GM19372 (cell line): Measurements from ENCODE around the gene CDK10.
"Not testable (repeated sequence)": the region's sequence is repeated elsewhere in the genome, so short reads cannot be mapped to it uniquely, and the experiment has no call there.

Experiments used
- ATAC-seq: cut with Tn5 transposase; IDR thresholded peaks from one replicate; pipeline ENCODE4 v1.9.1; 2021; ENCODE audit warnings: mild to moderate bottlenecking, low read depth, moderate library complexity; ENCODE audit not compliant: unreplicated experiment

The CDK10 gene

DNA sequence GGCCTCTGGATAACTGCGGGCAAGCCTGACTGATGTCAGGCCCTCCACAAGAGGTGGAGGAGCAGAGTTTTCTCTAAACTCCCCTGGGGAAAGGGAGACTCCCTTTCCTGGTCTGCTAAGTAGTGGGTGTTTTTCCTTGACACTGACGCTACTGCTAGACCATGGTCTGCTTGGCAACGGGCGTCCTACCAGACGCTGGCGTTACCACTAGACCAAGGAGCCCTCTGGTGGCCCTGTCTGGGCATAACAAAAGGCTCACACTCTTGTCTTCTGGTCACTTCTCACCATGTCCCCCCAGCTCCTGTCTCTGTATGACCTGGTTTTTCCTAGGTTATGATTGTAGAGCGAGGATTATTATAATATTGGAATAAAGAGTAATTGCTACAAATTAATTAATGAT lies 19.5 kb upstream of the CDK10 start:
- ATAC-seq, result not testable (repeated sequence)

DNA sequence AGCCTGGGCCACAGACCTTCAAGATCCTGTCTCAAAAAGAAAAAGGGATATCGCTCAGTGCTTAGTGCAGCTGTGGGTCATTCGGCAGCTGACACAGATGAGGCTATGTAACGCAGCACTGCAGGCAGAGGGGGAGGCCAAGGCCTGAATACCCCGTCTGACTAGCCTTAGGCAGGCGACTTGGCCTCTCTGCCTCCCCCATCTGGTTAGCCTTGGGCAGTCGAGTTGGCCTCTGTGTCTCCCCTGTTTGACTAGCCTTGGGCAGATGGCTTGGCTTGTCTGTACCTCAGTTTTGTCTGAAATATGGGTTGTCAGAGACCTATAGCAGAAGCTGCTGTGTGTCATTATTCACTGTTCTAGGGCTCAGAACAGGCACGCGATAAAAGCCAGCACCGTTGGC lies 18.9 kb upstream of the CDK10 start:
- ATAC-seq, result no peak

DNA sequence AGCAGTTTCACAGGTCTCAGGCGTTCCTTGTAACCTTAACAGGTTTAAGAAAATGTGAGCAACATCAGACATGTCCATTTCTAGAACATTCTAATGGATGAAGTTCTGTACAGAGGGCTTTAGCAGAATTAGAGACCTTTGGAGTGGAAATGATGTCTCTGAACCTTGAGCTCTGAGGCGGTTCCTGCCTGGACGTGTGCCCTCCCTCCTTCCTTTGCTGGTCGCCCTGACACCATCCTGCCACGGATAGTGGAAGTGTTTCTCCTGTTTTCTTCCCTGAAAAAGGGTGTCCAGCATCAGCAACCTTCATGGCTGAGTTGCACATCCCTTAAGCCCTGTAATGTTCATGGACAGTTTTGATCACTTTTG lies 17.7 kb upstream of the CDK10 start:
- ATAC-seq, result no peak

DNA sequence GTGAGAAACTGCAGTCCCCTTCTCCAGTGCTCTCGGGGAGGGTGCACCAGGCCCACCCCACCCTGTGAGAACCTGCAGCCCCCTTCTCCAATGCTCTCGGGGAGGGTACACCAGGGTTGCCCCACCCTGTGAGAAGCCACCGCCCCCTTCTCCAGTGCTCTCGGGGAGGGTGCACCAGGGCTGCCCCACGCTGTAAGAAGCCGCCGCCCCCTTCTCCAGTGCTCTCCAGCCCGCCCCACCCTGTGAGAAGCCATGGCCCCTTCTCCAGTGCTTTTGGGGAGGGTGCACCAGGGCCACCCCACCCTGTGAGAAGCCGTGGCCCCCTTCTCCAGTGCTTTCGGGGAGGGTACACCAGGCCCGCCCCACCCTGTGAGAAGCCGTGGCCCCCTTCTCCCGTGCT lies 16.7 kb upstream of the CDK10 start:
- no peak for ATAC-seq

DNA sequence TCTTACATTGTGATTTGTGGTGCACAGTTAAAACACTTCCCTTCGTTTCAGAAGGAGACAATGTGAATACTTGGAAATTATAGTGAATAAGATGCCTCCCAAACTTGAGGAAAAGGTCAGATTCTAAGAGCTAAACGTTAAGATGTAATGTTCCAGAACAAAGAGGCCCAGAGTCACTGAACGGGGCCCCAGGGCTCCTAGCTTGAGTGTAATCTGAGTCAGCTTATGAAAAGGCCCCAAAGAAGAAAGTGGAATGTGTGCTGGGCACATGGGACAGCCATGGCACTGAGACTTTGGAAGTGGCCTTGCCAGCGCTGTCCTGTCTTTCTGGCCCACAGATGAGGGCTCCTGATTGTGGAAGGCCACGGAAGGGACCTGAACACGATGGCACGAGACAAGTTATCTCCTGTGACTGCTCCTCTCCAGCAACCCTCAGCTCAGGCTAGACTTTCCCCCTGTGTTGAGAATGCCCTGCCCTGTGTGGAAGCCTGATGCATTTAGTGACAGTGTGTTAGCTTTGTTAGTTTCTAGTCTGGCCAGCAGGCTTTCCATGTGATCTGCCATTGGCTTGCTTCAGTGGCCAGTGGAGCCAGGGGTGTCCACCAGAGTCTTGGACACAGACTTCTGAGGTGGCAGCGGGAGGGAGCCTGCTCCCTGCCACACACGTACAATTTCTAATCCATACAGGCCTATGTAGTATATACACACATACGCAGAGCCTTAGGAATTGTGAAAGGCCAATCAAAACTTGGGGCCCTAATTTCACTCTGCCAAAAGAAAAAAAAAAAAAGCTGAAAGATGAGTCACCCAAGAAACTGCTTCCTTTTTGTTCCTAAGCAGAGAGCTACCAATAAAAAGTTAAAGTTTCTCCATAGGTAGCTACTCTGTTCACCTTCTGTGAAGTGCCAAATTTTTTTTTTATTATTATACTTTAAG lies 15.7 kb upstream of the CDK10 start:
- no peak for ATAC-seq

DNA sequence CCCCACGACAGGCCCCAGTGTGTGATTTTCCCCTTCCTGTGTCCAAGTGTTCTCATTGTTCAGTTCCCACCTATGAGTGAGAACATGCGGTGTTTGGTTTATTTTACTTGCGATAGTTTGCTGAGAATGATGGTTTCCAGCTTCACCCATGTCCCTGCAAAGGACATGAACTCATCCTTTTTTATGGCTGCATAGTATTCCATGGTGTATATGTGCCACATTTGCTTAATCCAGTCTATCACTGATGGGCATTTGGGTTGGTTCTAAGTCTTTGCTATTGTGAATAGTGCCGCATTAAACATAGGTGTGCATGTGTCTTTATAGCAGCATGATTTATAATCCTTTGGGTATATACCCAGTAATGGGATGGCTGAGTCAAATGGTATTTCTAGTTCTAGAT lies 14.9 kb upstream of the CDK10 start:
- ATAC-seq, result not testable (repeated sequence)

DNA sequence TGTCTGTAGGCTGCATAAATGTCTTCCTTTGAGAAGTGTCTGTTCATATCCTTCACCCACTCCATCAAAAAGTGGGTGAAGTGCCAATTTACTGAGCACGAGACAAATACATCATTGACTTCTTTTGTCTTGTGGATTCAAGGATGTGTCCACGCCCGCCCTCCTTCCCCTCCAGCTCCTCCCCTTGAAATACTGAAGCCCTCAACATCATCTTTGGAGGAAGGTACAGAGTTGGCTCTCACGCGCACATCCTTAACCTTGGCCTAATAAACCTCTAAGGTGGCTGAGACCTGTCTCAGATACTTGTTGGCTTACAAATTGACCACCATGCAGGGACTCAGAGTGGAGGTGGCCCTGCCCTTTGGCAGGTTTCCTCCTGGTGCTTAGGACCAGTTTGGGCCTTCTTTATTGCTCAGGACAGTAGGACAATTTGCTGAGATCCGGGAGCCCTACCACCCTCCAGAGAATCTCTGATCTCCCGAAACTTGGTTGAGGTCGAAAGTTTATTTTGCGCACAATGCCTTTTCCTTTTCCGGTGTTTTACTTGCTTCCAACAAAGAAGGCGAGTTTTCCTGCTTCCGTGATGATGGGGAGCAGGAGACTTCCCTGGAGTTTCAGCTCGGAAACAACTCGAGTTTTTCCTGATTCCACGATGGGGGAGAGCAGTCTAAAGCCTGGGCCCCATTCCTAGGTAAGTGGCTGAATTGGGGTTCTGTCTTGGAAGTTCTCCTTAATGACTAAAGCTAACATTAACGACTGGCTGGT lies 14.1 kb upstream of the CDK10 start:
- no peak for ATAC-seq

DNA sequence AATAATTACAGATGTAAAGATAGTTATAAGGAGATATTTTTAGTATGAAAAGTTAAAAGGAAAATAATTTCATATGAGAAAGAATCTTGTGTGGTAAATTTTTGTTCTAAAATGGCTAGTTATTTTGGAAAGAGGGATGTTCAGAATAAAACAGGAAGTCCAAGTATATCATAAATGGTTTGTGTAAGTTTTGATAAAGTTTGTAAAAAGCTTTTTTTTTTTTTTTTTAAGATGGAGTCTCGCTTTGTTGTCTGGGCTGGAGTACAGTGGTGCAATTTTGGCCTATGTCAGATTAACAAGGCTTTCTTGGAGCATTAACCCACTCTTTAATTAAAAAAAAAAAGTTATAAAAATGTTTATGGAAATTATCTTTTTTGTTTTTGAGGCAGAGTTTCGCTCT lies 8.2 kb upstream of the CDK10 start:
- ATAC-seq, result no peak

DNA sequence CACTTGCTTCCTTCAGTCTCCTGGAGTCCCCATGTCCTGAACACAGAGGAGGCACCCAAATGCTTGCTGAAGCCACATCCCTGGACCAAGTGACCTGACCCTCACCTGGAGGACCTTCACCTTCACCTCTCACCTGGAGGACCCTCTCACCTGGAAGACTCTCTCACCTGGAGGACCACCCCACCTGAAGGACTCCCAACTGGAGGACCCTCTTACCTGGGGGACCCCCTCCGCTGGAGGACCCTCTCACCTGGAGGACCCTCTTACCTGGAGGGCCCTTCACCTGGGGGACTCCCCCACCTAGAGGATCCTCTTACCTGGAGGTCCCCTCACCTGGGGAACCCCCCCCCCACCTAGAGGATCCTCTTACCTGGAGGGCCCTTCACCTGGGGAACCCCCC lies 573 bp upstream of the CDK10 start:
- ATAC-seq, result no peak

DNA sequence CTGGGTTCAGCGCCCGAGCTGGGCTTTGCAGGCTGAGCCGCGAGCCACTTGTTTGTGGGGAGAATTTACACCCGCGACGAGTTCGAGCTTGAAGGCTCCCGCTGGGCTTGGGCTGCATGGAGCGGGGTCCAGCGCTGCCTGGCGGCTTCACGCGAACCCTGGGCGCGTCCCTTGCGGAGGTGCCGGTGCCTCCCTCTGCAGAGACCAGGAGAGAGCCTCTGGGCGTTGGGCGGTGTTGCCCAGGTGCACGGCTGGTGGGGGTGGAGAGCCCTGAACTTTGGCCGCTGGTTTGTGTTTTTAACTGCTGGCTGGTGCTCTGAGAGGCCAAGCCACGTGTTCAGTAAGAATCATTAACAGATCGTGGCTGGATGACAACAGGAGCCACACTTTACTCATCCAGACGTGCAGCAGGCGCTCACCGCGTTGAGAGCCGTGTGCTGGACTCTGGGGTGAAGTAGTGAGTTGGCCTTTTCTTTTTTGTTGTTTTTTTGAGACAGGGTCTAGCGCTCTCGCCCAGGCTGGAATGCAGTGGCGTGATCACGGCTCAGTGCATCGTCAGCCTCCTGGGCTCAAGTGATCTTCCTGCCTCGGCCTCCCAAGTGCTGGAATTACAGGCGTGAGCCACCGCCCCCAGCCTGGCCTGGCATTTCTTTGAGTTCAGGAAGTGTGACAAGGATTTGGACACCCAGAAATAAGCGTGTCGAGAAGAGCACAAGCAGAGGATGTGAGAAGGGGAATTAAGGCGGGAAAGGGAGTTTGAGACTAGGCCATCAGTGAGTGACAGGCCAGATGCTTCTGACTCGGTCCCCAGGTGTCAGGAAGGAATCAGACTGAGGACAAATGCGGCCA lies 827 bp downstream of the CDK10 start:
- ATAC-seq, result peak; percentile 35

DNA sequence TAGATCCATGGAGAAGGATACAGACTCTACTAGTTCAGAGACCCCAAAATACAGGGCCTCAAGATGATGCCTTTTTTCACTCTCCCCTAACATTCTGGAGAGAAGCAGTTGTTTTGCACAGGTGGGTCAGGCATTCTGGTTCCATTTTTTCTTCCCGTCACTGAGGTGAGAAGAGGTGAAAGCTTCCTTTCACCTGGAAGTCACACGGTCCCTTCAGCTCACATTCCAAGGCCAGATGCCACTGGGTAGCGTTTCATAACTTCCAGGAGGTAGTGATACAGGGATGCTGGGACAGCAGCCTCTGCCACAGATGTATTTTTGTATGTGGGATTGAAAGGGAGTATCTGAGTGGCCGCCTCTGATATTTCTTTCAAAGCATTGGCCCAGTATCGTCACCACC lies 1.9 kb downstream of the CDK10 start:
- ATAC-seq, result no peak

DNA sequence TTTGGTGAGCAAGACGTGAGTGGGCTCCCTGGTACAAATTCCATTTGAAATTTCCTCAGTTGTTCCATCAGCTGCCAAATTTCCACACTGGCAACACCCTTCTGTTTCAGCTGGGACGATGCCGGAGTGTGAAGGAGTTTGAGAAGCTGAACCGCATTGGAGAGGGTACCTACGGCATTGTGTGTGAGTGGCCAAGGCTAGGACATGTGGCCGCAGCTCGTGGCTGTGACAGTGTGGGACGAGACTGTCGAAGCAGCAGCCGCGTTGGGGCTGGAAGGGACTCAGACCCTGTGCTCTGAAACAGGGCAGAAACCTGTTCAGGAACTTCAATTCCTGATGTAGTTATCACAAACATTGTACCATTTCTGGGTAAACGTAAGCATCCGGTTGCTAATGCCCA lies 2.7 kb downstream of the CDK10 start:
- no peak for ATAC-seq

DNA sequence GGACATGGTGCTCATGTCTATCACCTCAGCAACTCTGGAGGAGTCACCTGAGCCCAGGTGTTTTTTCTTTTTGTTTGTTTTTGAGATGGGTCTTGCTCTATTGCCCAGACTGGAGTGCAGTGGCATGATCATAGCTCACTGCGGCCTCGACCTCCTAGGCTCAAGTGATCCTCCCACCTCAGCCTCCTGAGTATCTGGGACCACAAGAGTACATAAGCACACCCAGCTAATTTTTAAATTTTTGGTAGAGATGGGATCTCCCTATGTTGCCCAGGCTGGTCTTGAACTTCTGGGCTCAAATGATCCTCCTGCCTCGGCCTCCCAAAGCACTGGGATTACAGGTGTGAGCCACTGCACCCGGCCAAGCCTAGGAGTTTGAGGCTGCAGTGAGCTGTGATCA lies 3.1 kb downstream of the CDK10 start:
- ATAC-seq, result not testable (repeated sequence)

DNA sequence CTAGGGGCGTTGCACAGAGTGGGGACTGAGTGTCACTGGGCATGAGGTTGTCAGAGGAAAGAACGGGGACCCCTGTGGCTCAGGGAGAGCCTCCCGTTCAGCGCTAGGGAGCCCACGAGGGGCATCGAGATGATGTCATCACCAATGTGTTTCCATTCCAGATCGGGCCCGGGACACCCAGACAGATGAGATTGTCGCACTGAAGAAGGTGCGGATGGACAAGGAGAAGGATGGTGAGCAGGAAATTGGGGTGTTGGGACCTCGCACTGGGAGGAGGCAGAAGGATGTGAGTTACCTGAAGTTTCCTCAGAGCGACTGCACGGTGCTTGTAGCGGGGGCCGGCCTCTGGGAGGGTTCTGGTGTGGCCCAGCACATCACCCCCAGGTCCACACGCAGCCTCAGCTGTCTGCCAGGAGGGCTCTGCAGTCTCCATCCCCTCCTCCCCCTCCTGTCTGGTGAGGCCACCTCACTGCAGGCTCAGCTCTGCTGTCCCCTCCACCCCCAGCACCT lies 4.0 kb downstream of the CDK10 start:
- no peak for ATAC-seq

DNA sequence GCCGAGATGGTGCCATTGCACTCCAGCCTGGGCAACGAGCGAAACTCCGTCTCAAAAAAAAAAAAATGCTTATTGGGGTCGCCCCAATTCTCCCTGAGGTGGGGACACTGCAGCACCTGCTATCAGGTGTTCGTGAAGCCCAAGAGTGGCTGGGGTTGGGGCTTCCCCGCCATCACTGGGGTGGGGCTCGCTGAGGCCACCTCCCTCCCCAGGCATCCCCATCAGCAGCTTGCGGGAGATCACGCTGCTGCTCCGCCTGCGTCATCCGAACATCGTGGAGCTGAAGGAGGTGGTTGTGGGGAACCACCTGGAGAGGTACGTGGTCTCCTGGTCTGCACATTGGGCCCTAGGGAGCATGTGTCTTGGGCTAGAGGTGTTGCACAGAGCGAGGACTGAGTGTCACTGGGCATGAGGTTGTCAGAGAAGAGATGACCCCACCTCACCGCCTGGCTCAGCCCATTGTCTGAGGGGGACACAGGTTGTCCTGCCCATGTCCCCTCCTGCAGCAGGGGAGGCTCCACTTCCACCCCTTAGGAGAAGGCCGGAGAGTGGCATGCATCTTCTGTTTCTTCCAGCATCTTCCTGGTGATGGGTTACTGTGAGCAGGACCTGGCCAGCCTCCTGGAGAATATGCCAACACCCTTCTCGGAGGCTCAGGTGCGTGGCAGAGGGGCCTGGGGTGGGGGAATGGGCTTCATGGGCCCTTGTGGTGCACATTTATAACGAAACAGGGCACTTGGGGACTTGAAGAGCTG lies 4.9 kb downstream of the CDK10 start:
- ATAC-seq, result no peak

DNA sequence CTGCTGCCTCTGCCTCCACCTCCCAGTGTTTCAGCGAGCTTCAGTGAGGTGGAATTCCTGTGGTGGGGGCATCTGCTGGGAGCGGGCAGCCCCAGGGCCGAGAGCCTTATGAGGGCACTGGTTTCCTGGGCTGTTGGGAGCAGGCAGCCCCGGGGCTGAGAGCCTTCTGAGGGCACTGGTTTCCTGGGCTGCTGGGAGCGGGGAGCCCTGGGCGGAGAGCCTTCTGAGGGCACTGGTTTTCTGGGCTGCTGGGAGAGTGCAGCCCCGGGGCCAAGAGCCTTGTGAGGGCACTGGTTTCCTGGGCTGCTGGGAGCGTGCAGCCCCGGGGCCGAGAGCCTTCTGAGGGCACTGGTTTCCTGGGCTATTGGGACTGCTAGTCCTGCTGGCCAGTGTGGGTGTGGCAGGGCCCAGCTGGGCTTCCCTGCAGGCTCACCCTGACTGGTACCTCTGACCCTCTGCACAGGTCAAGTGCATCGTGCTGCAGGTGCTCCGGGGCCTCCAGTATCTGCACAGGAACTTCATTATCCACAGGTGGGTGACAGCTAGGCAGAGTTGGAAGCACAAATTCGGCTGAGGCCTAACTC lies 5.6 kb downstream of the CDK10 start:
- ATAC-seq, result no peak

DNA sequence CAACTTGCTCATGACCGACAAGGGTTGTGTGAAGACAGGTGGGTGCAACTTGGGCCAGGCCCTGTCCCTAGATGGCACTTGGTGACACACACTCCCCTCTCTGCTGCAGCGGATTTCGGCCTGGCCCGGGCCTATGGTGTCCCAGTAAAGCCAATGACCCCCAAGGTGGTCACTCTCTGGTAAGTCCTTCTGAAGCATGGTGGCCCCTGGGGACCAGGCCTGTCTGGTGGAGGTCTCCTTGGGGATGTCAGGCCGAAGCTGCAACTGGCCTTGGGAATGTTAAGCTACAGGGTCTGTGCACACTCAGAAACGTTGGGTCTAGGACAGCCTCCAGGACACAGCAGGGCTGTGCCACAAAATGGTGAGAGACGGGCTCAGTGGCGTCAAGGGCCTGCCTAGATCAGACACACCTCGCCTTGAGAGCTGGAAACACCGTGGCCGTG lies 6.8 kb downstream of the CDK10 start:
- ATAC-seq, result no peak

DNA sequence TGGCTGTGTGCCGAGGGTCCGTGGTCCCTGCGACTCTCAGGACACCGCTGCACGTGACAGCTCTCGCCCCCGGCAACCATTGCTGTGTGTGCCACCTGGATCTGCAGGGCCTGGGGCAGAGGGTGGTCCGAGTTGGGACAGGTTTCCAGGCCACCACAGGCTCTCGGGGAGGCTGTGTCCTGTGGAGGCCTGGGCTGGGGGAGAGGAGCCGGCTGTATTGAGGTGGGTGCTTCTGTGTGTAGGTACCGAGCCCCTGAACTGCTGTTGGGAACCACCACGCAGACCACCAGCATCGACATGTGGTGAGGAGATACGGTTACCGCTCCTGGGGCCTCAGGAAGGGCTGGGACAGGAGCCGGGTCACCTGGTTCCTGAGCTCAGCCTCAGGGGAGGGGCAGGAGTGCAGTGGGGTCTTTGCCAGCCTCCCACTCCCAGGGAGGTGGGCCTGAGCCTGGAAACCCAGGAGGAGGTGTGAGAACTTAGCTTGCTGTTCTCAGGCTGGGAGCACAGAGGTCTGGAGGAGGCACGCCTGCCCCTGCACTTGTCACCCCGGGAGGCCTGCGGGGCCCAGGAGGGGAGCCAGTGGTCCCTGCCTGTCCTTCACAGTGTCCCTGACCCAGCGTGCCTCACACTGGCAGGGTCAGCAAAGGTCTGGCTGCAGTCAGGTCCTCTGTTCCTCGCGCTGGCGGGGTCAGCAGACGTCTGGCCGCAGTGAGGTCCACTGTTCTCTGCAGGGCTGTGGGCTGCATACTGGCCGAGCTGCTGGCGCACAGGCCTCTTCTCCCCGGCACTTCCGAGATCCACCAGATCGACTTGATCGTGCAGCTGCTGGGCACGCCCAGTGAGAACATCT lies 7.7 kb downstream of the CDK10 start:
- no peak for ATAC-seq

DNA sequence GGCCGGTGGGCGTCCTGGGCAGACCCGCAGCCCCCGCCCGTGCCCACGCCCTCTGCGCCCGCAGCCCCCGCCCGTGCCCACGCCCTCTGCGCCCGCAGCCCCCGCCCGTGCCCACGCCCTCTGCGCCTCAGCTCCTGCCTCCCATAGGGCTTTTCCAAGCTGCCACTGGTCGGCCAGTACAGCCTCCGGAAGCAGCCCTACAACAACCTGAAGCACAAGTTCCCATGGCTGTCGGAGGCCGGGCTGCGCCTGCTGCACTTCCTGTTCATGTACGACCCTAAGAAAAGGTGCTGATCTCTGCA lies 8.2 kb downstream of the CDK10 start:
- not testable (repeated sequence) for ATAC-seq
